HL-60 (cell line): Measurements from ENCODE around the gene LRFN5.

Source experiments
- DNase-seq, 2 experiments: peaks; one replicate each; pipeline ENCODE4 v3.0.0-alpha.2; 2010 to 2020; ENCODE audit warnings: low read depth in 1 of 2, low spot score in 1 of 2
- H3K27ac ChIP-seq: fragments of 250-450 bp; sonication (Bioruptor Pico); replicated peaks from 2 replicates; pipeline ENCODE4 v1.5.1; 2020; ENCODE audit warnings: mild to moderate bottlenecking, moderate library complexity
- H3K27me3 ChIP-seq: fragments of 250-450 bp; sonication (Bioruptor Pico); 2 replicates; pipeline ENCODE4 v1.5.1; 2021; ENCODE audit warnings: mild to moderate bottlenecking, moderate library complexity; ENCODE audit not compliant: insufficient read depth, poor library complexity, severe bottlenecking
- H3K4me3 ChIP-seq: replicated peaks from 2 replicates; pipeline ENCODE4 v1.5.1; 2011; ENCODE audit warnings: mild to moderate bottlenecking, control low read depth, low read length; ENCODE audit not compliant: insufficient read depth
- GABPA ChIP-seq: IDR thresholded peaks from 2 replicates; pipeline ENCODE4 v1.6.1; 2012; ENCODE audit warnings: low read depth
- POLR2AphosphoS5 ChIP-seq: IDR thresholded peaks from 2 replicates; pipeline ENCODE4 v1.6.1; 2012; ENCODE audit warnings: low read depth
- SPI1 ChIP-seq: IDR thresholded peaks from 2 replicates; pipeline ENCODE4 v1.6.1; 2012; ENCODE audit warnings: low read depth, mild to moderate bottlenecking, borderline replicate concordance
- TF ChIP-seq, protein P1 (sequence below): IDR thresholded peaks from one replicate; pipeline ENCODE4 v1.5.1; 2011; ENCODE audit warnings: low read length, control low read depth, inconsistent platforms; ENCODE audit not compliant: insufficient read depth
- TF ChIP-seq, protein P2 (sequence below): IDR thresholded peaks from 2 replicates; pipeline ENCODE4 v1.6.1; 2012; ENCODE audit warnings: low read depth; ENCODE audit not compliant: insufficient replicate concordance

The LRFN5 gene

DNA sequence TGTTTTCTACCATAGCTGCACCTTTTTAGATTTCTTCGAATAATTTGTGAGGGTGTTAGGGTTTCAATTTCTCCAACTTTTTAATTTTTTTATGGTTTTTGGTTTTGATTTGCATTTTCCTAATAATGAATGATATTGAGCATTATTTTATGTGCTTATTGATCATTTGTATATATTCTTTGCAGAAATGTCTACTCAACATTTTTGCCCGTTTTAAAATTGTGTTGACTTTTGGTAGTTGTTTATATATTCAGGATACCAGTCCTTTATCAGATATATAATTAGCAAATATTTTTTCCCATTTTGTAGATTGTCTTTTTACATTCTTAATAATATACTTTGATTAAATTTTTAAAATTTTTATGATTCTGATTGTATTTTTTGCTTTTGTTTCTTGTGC, 306.7 kb downstream of the LRFN5 start:
- TF ChIP-seq GABPA: no peak
- TF ChIP-seq, protein P1, sequence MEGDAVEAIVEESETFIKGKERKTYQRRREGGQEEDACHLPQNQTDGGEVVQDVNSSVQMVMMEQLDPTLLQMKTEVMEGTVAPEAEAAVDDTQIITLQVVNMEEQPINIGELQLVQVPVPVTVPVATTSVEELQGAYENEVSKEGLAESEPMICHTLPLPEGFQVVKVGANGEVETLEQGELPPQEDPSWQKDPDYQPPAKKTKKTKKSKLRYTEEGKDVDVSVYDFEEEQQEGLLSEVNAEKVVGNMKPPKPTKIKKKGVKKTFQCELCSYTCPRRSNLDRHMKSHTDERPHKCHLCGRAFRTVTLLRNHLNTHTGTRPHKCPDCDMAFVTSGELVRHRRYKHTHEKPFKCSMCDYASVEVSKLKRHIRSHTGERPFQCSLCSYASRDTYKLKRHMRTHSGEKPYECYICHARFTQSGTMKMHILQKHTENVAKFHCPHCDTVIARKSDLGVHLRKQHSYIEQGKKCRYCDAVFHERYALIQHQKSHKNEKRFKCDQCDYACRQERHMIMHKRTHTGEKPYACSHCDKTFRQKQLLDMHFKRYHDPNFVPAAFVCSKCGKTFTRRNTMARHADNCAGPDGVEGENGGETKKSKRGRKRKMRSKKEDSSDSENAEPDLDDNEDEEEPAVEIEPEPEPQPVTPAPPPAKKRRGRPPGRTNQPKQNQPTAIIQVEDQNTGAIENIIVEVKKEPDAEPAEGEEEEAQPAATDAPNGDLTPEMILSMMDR: no peak
- TF ChIP-seq SPI1: no peak
- TF ChIP-seq, protein P2, sequence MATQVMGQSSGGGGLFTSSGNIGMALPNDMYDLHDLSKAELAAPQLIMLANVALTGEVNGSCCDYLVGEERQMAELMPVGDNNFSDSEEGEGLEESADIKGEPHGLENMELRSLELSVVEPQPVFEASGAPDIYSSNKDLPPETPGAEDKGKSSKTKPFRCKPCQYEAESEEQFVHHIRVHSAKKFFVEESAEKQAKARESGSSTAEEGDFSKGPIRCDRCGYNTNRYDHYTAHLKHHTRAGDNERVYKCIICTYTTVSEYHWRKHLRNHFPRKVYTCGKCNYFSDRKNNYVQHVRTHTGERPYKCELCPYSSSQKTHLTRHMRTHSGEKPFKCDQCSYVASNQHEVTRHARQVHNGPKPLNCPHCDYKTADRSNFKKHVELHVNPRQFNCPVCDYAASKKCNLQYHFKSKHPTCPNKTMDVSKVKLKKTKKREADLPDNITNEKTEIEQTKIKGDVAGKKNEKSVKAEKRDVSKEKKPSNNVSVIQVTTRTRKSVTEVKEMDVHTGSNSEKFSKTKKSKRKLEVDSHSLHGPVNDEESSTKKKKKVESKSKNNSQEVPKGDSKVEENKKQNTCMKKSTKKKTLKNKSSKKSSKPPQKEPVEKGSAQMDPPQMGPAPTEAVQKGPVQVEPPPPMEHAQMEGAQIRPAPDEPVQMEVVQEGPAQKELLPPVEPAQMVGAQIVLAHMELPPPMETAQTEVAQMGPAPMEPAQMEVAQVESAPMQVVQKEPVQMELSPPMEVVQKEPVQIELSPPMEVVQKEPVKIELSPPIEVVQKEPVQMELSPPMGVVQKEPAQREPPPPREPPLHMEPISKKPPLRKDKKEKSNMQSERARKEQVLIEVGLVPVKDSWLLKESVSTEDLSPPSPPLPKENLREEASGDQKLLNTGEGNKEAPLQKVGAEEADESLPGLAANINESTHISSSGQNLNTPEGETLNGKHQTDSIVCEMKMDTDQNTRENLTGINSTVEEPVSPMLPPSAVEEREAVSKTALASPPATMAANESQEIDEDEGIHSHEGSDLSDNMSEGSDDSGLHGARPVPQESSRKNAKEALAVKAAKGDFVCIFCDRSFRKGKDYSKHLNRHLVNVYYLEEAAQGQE: no peak
- no peak for TF ChIP-seq POLR2AphosphoS5
- DNase-seq: no peak
- no peak overlapping the region for H3K4me3 ChIP-seq
- no peaks in the 10 kb centered on the region for H3K27me3 ChIP-seq
- no peak overlapping the region for H3K27ac ChIP-seq

DNA sequence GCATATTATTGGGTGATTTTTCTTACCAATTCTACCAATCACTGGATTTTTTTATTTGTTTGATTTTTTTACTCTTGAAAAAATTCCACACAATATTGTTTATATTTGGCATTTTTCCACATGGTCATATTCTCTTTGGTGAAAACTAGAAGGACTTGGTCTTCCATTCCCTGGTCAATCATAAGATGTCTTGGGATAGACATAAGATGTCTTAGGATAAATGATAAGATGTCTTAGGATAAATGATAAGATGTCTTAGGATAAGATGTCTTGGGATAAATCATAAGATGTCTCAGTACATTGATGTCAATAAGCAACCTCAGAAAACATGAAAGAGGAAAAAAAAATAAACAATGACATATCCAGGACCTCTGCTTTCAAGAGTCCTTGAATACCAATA, 309.1 kb downstream of the LRFN5 start:
- Histone ChIP-seq H3K27ac (no peak overlapping the region), H3K27me3 (no peaks in the 10 kb centered on the region), H3K4me3 (no peak overlapping the region)
- no peak for TF ChIP-seq SPI1
- TF ChIP-seq, protein P2: no peak
- no peak for TF ChIP-seq POLR2AphosphoS5
- TF ChIP-seq, protein P1: no peak
- TF ChIP-seq GABPA: no peak
- no peak for DNase-seq

DNA sequence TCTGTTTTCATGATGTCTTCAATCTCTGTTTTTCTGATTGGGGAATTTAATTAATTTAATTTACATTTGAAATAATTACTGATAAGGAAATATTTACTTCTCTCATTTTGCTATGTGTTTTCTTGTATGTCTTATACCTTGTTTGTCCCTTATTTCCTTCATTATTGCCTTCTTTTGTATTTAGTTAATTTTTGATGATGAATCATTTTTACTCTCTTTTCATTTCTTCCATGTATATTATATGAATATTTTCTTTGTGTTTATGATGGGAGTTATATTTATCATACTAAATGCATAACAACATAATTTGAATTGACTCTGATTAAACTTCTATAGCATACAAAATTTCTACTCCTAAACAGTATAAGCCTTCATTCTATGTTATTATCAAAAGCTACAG, 309.6 kb downstream of the LRFN5 start:
- H3K27ac ChIP-seq: no peak overlapping the region
- no peak overlapping the region for H3K4me3 ChIP-seq
- DNase-seq: no peak
- TF ChIP-seq POLR2AphosphoS5: no peak
- no peak for TF ChIP-seq SPI1
- TF ChIP-seq, protein P1: no peak
- TF ChIP-seq, protein P2: no peak
- TF ChIP-seq GABPA: no peak
- no peaks in the 10 kb centered on the region for H3K27me3 ChIP-seq
